ENCODE measurements around the gene EFHB.

- TF ChIP-seq EZH2 (IDR thresholded peaks at IDR 0.05; ENCODE audit: borderline replicate concordance, low read length) (no peak), CTCF (conservative IDR thresholded peaks at IDR 0.05 in 1 of 2, IDR thresholded peaks at IDR 0.05 in 1 of 2; ENCODE audit: extremely low read depth in 1 of 2, insufficient read depth in 1 of 2, low read depth in 1 of 2, low read length in 2 of 2) (no peak)
These were observed 52.2 kb downstream of the EFHB start for GRCh38 chr3:19881852-19882251.

Data from mammary epithelial cell (primary cell).